PC-3 (cell line): Measurements from ENCODE around the gene CYB5D1. TPM values are rescaled to one million over a fixed set of nuclear protein-coding genes. Genes with fewer than 3 reads are reported as not detected.

Experiments used
- ATAC-seq: fragments of 200-7000 bp; cut with Tn5 transposase; 2 replicates; pipeline ENCODE4 v1.9.1; 2020; ENCODE audit warnings: mild to moderate bottlenecking, moderate library complexity
- BruUV-seq: library from RNA; stranded (reverse); fragments of 400-500 nt; replicated peaks from 2 replicates; lab custom pipeline; 2021; lab: Mats Ljungman, UMichigan
- CTCF ChIA-PET: fragments of 300-600 bp; sonication (Branson Sonifier 250); formaldehyde crosslinking; loops from one replicate; lab custom pipeline; 2022; ENCODE audit warnings: antibody characterized with exemption; lab: Charles Lee
- POLR2A ChIA-PET: fragments of 300-600 bp; sonication (Branson Sonifier 250); formaldehyde crosslinking; loops from one replicate; lab custom pipeline; 2022; ENCODE audit warnings: antibody characterized with exemption; ENCODE audit not compliant: unreplicated experiment; lab: Charles Lee
- DNase-seq: peaks from one replicate; pipeline ENCODE4 v3.0.0-alpha.2; 2015
- H2AFZ ChIP-seq: fragments of 300-600 bp; sonication (generic); 2 replicates; pipeline ENCODE4 v1.6.0; 2016; ENCODE audit warnings: antibody characterized with exemption, low read length
- H3F3A ChIP-seq: fragments of 300-600 bp; sonication (generic); one replicate; pipeline ENCODE4 v1.6.0; 2017; ENCODE audit warnings: antibody characterized with exemption, low read length, control low read depth, mild to moderate bottlenecking; ENCODE audit not compliant: unreplicated experiment
- H3K27ac ChIP-seq: fragments of 300-600 bp; sonication (generic); 2 replicates; pipeline ENCODE4 v1.5.1; 2016; ENCODE audit warnings: mild to moderate bottlenecking, low read length
- H3K27me3 ChIP-seq: fragments of 300-600 bp; sonication (generic); 2 replicates; pipeline ENCODE4 v1.6.1; 2016; ENCODE audit warnings: low read length, mixed read lengths
- H3K36me3 ChIP-seq: fragments of 300-600 bp; sonication (generic); 2 replicates; pipeline ENCODE4 v1.6.1; 2016; ENCODE audit warnings: low read depth, mixed run types, low read length, mixed read lengths
- H3K4me1 ChIP-seq: fragments of 300-600 bp; sonication (generic); 2 replicates; pipeline ENCODE4 v1.5.1; 2016; ENCODE audit warnings: low read length; ENCODE audit not compliant: insufficient read depth
- H3K4me2 ChIP-seq: fragments of 300-600 bp; sonication (generic); 2 replicates; pipeline ENCODE4 v1.6.0; 2016; ENCODE audit warnings: low read length
- H3K4me3 ChIP-seq: fragments of 300-600 bp; sonication (generic); 2 replicates; pipeline ENCODE4 v1.5.1; 2016; ENCODE audit warnings: mild to moderate bottlenecking, low read length, mixed read lengths
- H3K79me2 ChIP-seq: fragments of 300-600 bp; sonication (generic); 2 replicates; pipeline ENCODE4 v1.6.1; 2017; ENCODE audit warnings: low read length, mixed read lengths
- H3K9ac ChIP-seq: fragments of 300-600 bp; sonication (generic); 2 replicates; pipeline ENCODE4 v1.6.0; 2016; ENCODE audit warnings: mild to moderate bottlenecking, low read length
- H3K9me2 ChIP-seq: fragments of 300-600 bp; sonication (generic); replicated peaks from 2 replicates; pipeline ENCODE4 v1.6.1; 2016; ENCODE audit warnings: mixed run types, low read length, mixed read lengths
- H3K9me3 ChIP-seq: fragments of 300-600 bp; sonication (generic); 2 replicates; pipeline ENCODE4 v1.6.1; 2016; ENCODE audit warnings: low read length, mixed read lengths
- H4K20me1 ChIP-seq: fragments of 300-600 bp; sonication (generic); 2 replicates; pipeline ENCODE4 v1.6.1; 2016; ENCODE audit warnings: low read length, mixed read lengths
- EZH2 ChIP-seq: fragments of 300-600 bp; sonication (generic); IDR thresholded peaks from one replicate; pipeline ENCODE4 v1.6.1; 2017; ENCODE audit warnings: antibody characterized with exemption, mild to moderate bottlenecking, low read length; ENCODE audit not compliant: unreplicated experiment
- EZH2phosphoT487 ChIP-seq: fragments of 300-600 bp; sonication (generic); IDR thresholded peaks from 2 replicates; pipeline ENCODE4 v1.6.1; 2018; ENCODE audit warnings: mild to moderate bottlenecking, antibody characterized with exemption, low read length, borderline replicate concordance
- intact Hi-C: fragments of 100-400 bp; cut with micrococcal nuclease; formaldehyde crosslinking; loops from 2 replicates; pipeline ENCODE4 v1.9.0; 2023
- total RNA-seq: library from RNA; depleted of rRNA; stranded (reverse); fragments of >200 nt; gene quantifications from 2 replicates; pipeline ENCODE4 v1.2.3, GENCODE V29; 2014
- TF ChIP-seq, protein P1 (sequence below): fragments of 300-600 bp; sonication (generic); conservative IDR thresholded peaks from 2 replicates; pipeline ENCODE4 v1.5.1; 2017; ENCODE audit warnings: antibody characterized with exemption, low read depth, mild to moderate bottlenecking, low read length

Gene CYB5D1
- total RNA-seq, 1 experiment from 2014 or later = 23.1 TPM

DNA sequence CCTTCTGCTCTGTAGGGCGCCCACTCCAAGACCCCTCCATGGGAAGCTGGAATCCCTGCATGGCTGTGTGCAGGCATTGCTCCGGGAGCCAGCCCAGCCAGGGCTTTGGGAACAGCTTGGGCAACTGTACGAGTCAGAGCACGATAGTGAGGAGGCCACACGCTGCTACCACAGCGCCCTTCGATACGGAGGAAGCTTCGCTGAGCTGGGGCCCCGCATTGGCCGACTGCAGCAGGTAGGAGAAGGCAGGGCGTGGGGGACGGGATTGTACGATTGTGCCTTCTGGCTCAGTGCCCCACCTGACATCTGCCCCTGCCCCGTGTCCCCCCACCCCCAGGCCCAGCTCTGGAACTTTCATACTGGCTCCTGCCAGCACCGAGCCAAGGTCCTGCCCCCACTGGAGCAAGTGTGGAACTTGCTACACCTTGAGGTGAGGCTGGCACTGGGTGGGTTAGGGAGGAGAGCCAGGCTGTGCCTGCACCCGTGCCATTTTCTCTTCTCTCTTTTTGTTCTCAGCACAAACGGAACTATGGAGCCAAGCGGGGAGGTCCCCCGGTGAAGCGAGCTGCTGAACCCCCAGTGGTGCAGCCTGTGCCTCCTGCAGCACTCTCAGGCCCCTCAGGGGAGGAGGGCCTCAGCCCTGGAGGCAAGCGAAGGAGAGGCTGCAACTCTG, 11.6 kb upstream of the CYB5D1 start:
- no peak for DNase-seq
- Histone ChIP-seq H3K9me3 (no peaks in the 10 kb centered on the region), H3K36me3 (no peaks in the 10 kb centered on the region; the same call in 1 of the 2 replicates), H3K4me2 (no peak overlapping the region), H2AFZ (no peak overlapping the region), H3K4me3 (no peak overlapping the region), H3K9ac (no peak overlapping the region), H3K4me1 (peaks cover 15% of the 10 kb centered on the region), H3K79me2 (peaks cover 20% of the 10 kb centered on the region), H3K27me3 (no peaks in the 10 kb centered on the region), H3F3A (no peaks in the 10 kb centered on the region), H3K27ac (no peak overlapping the region), H4K20me1 (no peaks in the 10 kb centered on the region), H3K9me2 (no peaks in the 10 kb centered on the region)
- no TSS peak for BruUV-seq
- TF ChIP-seq, protein P1, sequence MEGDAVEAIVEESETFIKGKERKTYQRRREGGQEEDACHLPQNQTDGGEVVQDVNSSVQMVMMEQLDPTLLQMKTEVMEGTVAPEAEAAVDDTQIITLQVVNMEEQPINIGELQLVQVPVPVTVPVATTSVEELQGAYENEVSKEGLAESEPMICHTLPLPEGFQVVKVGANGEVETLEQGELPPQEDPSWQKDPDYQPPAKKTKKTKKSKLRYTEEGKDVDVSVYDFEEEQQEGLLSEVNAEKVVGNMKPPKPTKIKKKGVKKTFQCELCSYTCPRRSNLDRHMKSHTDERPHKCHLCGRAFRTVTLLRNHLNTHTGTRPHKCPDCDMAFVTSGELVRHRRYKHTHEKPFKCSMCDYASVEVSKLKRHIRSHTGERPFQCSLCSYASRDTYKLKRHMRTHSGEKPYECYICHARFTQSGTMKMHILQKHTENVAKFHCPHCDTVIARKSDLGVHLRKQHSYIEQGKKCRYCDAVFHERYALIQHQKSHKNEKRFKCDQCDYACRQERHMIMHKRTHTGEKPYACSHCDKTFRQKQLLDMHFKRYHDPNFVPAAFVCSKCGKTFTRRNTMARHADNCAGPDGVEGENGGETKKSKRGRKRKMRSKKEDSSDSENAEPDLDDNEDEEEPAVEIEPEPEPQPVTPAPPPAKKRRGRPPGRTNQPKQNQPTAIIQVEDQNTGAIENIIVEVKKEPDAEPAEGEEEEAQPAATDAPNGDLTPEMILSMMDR = no peak
- intact Hi-C loops = no loop called here
- POLR2A ChIA-PET = no interaction called here
- no peak for ATAC-seq
- CTCF ChIA-PET = no interaction called here

DNA sequence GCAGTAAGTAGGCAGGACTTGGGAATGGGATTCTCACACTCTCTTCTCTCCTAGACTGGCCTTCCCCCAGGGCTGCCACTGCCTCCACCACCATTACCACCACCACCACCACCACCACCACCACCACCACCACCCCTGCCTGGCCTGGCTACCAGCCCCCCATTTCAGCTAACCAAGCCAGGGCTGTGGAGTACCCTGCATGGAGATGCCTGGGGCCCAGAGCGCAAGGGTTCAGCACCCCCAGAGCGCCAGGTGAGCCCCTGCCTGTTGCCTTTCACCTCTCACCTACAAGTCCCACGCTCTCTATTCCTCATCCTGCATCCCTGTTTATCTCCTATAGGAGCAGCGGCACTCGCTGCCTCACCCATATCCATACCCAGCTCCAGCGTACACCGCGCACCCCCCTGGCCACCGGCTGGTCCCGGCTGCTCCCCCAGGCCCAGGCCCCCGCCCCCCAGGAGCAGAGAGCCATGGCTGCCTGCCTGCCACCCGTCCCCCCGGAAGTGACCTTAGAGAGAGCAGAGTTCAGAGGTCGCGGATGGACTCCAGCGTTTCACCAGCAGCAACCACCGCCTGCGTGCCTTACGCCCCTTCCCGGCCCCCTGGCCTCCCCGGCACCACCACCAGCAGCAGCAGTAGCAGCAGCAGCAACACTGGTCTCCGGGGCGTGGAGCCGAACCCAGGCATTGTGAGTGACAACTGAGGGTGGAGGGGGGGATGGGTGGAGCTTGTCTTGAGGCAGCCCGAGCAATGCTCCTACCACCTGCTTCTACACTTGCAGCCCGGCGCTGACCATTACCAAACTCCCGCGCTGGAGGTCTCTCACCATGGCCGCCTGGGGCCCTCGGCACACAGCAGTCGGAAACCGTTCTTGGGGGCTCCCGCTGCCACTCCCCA, 10.8 kb upstream of the CYB5D1 start:
- intact Hi-C loops = no loop called here
- Histone ChIP-seq H3K4me2 (no peak overlapping the region), H4K20me1 (no peaks in the 10 kb centered on the region), H3K9ac (no peak overlapping the region), H3K4me1 (peaks cover 15% of the 10 kb centered on the region), H3K9me2 (no peaks in the 10 kb centered on the region), H2AFZ (no peak overlapping the region), H3K9me3 (no peaks in the 10 kb centered on the region), H3F3A (no peaks in the 10 kb centered on the region), H3K27ac (no peak overlapping the region), H3K79me2 (peaks cover 20% of the 10 kb centered on the region), H3K27me3 (no peaks in the 10 kb centered on the region), H3K36me3 (no peaks in the 10 kb centered on the region; the same call in 1 of the 2 replicates), H3K4me3 (no peak overlapping the region)
- ATAC-seq (no peak), DNase-seq (no peak)
- ChIA-PET POLR2A (no interaction called here), CTCF (no interaction called here)
- no peak for TF ChIP-seq EZH2
- no peak for TF ChIP-seq EZH2phosphoT487
- TF ChIP-seq, protein P1 = no peak
- BruUV-seq = no TSS peak

DNA sequence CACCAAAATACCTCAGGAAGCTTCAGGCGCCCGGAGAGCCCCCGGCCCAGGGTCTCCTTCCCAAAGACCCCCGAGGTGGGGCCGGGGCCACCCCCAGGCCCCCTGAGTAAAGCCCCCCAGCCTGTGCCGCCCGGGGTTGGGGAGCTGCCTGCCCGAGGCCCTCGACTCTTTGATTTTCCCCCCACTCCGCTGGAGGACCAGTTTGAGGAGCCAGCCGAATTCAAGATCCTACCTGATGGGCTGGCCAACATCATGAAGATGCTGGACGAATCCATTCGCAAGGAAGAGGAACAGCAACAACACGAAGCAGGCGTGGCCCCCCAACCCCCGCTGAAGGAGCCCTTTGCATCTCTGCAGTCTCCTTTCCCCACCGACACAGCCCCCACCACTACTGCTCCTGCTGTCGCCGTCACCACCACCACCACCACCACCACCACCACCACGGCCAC, 9.6 kb upstream of the CYB5D1 start:
- intact Hi-C loops = no loop called here
- H4K20me1 ChIP-seq = no peaks in the 10 kb centered on the region
- no peaks in the 10 kb centered on the region for H3K27me3 ChIP-seq
- H3F3A ChIP-seq = no peaks in the 10 kb centered on the region
- no peak overlapping the region for H2AFZ ChIP-seq
- H3K4me3 ChIP-seq = no peak overlapping the region
- BruUV-seq = no TSS peak
- ATAC-seq (no peak), DNase-seq (no peak)
- H3K4me1 ChIP-seq = peaks cover 15% of the 10 kb centered on the region
- H3K4me2 ChIP-seq = no peak overlapping the region
- TF ChIP-seq EZH2 = no peak
- TF ChIP-seq, protein P1 = no peak
- no peak for TF ChIP-seq EZH2phosphoT487
- H3K9ac ChIP-seq = no peak overlapping the region
- POLR2A ChIA-PET = no interaction called here
- CTCF ChIA-PET = no interaction called here
- H3K9me3 ChIP-seq = no peaks in the 10 kb centered on the region
- peaks cover 20% of the 10 kb centered on the region for H3K79me2 ChIP-seq
- no peaks in the 10 kb centered on the region for H3K9me2 ChIP-seq
- H3K27ac ChIP-seq = no peak overlapping the region
- H3K36me3 ChIP-seq = peaks cover 8% of the 10 kb centered on the region; the same call in 1 of the 2 replicates
